Urothelium cell line (cell line): ENCODE results near the gene CUX1.
"Not testable (repeated sequence)": the region's sequence is repeated elsewhere in the genome, so short reads cannot be mapped to it uniquely, and the experiment has no call there.

Source experiments
- DNase-seq: peaks from one replicate; pipeline ENCODE4 v3.0.0; 2011; ENCODE audit warnings: low spot score, mixed read lengths
- FAIRE-seq: peaks from 2 replicates; lab custom pipeline; 2011; peaks lifted over from hg19 to GRCh38; lab: Jason Lieb, UNC

The CUX1 gene

DNA sequence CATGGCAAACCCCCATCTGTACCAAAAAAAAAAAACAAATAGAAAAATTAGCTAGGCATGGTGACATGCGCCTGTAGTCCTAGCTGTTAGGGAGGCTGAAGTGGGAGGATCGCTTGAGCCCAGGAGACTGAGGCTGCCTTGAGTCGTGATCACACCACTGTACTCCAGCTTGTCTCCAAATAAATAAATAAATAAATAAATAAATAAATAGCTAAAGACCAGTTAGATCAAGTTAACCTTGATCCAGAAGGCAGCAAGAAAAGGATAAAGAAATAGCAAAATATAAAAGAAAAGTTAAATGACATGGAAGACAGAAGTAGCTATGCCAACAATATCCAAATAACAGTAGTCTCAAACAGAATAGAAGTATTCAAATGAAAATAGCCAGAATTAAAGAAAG lies 337.0 kb downstream of the CUX1 start:
- DNase-seq (no peak), FAIRE-seq (no peak)

- DNase-seq (no peak), FAIRE-seq (no peak)
Measured at GRCh38 chr7:102155821-102156441, 338.5 kb downstream of the CUX1 start.

DNA sequence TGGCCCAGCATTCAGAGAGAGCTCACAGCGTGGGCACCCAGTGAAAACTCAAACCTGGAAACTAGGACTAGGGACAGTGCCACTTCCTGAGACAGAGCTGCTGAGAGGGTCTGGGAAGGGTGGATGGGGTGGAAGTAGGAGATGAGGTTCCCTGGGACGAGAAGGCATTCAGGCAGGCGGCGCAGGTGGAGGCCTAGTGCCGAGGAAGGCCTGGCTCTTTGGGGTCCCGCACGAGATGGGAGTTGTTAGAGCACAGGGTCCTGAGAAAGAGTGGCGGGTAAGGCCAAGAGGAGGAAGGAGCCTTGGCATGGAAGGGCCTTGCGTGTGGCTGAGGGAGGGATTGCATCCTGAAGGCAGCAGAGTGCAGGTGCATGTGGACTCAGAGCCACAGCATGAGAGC lies 339.4 kb downstream of the CUX1 start:
- no peak for FAIRE-seq

GRCh38 chr7:102165136-102165535 lies 347.7 kb downstream of the CUX1 start:
- FAIRE-seq (no peak), DNase-seq (peak; percentile 73)

More for the DNA sequence above, 339.4 kb downstream of the CUX1 start:
- DNase-seq, result no peak

DNA sequence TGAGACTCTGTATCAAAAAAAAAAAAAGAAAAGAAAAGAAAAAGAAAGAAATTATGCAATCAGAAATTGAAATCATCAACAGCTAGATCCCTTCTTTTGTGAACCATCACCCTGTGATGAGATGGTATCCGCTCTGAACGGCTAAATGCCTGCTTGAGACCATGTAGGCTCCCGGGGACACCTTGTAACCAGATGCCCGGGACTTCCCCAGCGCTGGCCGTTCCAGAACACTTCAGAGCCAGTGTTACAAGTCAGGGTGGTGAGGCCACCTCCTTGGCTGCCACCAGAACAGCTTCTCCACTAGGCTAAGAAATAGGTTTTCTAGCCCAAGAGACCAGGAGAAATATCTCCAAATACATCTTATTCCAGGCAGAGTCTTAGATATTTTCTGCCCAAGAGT lies 349.8 kb downstream of the CUX1 start:
- DNase-seq, result no peak
- FAIRE-seq, result no peak

DNA sequence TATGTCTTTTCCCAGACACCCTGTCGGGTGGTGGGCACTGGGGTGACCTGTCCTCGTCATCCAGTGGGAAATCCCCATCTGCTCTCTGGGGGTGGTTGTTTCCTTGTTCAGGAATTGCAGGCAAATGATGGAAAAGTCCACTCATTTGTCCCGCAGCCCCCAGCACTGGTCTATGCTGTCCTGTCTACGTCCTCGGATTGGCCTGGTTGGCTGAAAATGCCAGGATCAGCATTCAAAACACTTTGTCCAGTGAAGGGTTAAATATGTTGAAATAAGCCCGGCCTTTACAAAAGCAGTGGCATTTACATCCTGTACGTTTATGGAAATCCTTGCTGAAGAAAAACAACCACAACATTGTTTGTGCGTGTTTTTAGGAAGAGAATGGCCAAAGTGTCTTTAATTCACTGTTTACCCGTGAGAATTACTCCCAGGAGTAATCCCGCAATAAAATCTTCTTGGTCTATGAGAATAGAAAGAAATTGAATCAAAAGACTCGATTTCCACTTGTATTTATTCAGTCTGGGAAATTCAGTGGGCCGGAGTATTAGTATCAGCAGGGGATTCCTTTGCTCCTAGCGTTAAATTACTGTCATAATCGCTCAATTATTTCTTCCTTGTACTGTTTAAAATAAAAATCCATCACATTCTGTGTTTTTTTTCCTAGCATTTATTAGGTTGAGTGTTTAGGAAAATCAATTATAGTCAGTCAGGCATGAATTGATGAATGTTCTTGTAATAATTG lies 352.4 kb downstream of the CUX1 start:
- no peak for DNase-seq
- peak; percentile 68 for FAIRE-seq

DNA sequence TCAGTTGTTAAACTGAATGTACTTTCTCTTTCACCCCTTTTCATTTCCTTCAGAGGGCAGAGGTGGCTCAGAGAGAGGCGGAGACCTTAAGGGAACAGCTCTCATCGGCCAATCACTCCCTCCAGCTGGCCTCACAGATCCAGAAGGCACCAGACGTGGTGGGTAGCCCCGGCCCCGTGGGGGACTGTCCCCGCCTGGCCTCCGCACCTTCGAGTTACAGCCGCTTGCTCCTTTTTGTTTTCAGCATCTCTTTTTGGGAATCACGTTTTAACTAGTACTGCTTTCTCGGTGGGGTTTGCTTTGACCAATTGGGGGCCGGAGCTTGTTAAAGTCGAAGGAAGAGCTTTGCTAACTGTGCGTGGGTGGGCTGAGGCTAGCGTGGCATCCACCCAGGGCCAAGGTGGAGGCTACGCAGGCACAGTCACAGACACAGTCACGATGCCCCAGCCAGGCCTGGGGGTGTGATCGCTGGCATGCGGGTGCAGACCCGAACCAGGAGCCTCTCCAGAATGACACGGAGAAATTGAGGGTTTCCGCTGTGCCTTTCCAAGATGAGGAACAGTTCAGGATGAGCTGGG lies 353.1 kb downstream of the CUX1 start:
- DNase-seq (no peak), FAIRE-seq (no peak)

GRCh38 chr7:102173669-102174068 lies 356.2 kb downstream of the CUX1 start:
- no peak for DNase-seq
- no peak for FAIRE-seq

DNA sequence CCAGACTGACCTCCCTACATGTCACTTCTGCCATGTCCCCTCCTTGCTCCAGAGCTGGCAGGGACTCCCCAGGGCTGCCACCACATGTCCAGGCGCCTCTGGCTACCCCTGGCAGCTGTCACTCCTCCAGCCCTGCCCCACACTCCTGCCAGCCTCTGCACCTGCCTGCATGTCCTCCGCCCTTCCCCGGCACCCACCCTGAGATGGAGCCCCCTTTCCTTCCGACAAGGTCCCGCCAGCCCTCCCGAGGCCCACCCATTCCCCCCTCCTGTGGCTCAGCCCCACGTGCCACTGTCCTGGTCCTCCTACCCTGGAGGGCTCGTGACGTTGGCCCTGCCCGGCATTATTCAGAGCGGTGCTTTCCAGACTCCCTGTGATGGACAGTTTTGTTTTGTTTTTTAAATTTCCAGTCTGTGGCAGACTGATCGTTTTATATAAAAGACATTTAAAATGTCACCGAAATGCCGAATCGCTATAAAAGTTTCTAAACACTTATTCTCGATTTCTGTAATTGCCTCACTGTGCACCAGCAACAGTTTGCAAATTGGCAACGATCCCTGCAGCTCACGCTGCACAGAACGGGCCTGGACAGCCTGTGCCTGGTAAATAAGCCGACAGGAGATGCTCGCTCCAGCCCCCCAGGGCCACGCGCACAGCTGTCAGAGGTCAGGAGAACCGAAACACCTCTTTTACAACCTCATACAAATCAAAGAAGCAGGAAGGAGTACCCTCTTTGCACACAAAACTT lies 358.2 kb downstream of the CUX1 start:
- DNase-seq (no peak), FAIRE-seq (no peak)

DNA sequence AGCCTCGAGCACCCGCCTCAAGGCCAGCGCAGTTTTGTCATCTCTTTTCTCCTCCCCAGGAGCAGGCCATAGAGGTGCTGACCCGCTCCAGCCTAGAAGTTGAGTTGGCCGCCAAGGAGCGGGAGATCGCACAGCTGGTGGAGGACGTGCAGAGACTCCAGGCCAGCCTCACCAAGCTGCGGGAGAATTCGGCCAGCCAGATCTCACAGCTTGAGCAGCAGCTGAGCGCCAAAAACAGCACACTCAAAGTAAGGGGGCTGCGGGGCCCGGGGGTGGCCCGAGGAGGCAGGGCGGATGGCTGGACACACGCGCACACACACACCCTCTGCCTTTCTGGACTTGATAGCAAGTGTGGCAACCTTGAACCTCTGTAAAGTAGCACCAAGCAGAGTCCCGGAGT lies 361.0 kb downstream of the CUX1 start:
- FAIRE-seq (no peak), DNase-seq (no peak)

DNA sequence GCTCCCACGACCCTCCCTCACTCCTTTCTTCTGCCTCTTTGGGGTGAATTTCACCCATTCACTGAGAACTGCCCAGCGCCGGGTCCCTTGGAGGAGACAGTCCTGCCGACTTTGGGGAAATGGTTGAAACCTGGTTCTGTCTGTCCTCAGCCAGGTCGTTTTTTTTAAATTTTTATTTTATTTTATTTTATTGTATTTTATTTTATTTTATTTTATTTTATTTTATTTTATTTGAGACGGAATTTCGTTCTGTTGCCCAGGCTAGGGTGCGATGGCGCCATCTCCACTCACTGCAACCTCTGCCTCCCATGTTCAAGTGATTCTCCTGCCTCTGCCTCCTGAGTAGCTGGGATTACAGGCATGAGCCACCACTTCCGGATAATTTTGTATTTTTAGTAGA lies 363.3 kb downstream of the CUX1 start:
- FAIRE-seq (no peak), DNase-seq (no peak)

GRCh38 chr7:102181517-102181916 lies 364.1 kb downstream of the CUX1 start:
- no peak for DNase-seq
- no peak for FAIRE-seq

GRCh38 chr7:102182016-102182415 lies 364.6 kb downstream of the CUX1 start:
- DNase-seq, result no peak
- no peak for FAIRE-seq

- DNase-seq, FAIRE-seq: not testable (repeated sequence)
Measured at GRCh38 chr7:102183848-102184247, 366.4 kb downstream of the CUX1 start.

GRCh38 chr7:102184303-102184702 lies 366.9 kb downstream of the CUX1 start:
- no peak for DNase-seq
- no peak for FAIRE-seq

DNA sequence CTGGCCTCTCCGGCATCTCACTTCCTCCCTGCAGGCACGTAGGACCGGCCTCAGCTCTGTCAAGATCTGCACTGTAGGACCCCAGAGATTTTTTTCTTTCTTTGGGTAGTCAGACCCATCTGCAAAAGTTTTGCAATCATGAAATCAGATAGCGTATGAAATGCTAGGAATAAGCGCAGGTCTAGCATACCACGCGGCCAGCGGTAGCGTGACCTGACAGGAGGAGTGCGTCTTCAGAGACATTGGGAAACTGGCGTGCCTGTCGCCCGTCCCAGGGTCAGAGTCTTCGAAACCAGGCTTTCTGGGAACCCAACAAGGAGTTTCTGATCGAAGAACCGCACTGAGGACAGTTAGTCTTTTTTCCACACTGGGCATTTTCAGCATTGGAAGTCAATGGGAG lies 368.4 kb downstream of the CUX1 start:
- FAIRE-seq (no peak), DNase-seq (no peak)

DNA sequence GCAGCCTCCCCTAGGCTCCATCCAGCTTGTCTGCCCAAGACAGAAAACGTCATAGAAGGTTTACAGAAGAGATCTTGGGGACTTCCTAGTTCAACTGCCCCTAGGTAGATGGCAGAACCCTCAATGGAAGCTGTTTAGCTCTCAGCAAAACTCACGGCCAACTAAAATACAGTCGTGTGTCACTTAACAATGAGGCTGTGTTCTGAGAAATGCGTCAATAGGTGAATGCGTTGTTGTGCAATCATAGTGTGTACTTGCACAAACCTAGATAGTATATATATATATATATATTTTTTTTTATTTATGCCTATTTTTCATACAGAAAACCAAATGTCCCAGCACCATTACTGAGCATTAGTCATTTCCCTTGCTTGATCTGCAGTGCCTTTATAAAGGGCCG lies 368.9 kb downstream of the CUX1 start:
- DNase-seq, result no peak
- no peak for FAIRE-seq

DNA sequence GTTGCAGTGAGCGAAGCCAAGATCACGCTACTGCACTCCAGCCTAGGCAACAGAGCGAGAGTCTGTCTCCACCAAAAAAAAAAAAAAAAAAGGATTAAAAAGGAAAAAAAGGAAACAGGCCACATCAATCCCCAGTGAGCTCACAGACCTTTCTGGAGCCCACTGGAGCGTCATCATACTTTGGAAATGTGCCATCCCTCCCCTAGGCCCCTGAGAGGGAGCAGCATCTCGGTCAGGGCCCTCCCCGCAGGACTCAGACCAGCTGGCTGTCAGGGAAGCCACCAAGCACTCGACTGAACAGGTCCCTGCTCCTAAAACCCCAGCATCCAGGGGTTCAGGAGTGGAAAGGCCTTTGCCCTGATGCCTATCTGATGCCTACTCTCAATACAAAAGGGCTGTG lies 371.3 kb downstream of the CUX1 start:
- FAIRE-seq (no peak), DNase-seq (no peak)

- no peak for FAIRE-seq
- no peak for DNase-seq
Measured at GRCh38 chr7:102189756-102190155, 372.3 kb downstream of the CUX1 start.

- FAIRE-seq (no peak), DNase-seq (no peak)
Measured at GRCh38 chr7:102190776-102191350, 373.4 kb downstream of the CUX1 start.
